Kidney capillary endothelial cell (primary cell): ENCODE measurements around the gene AK1.

Experiments used
- DNase-seq: peaks from one replicate; pipeline ENCODE4 v3.0.0-alpha.2; 2018; ENCODE audit warnings: low spot score

The AK1 gene, protein sequence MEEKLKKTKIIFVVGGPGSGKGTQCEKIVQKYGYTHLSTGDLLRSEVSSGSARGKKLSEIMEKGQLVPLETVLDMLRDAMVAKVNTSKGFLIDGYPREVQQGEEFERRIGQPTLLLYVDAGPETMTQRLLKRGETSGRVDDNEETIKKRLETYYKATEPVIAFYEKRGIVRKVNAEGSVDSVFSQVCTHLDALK

GRCh38 chr9:127877566-127877998 lies at the start of gene AK1:
Gene AK1 (minus strand): TSS chr9:127877675. CDS start chr9:127874617, 3,058 bp downstream.
- no peak for DNase-seq

DNA sequence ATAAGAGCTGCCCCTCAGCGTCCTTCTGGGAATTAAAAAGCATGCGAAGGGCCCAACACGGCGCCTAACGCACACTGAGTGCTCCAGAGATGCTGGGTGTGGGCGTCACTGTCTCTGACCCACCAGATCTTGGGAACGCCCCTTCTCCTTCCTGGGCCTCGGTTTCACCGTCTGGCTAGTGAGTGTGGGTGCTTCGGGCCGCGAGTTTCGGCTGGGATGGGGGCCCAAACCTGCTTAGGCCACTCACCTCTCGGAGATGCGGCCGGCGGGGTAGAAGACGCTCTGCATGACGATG lies 49.4 kb upstream of the AK1 start:
- no peak for DNase-seq

DNA sequence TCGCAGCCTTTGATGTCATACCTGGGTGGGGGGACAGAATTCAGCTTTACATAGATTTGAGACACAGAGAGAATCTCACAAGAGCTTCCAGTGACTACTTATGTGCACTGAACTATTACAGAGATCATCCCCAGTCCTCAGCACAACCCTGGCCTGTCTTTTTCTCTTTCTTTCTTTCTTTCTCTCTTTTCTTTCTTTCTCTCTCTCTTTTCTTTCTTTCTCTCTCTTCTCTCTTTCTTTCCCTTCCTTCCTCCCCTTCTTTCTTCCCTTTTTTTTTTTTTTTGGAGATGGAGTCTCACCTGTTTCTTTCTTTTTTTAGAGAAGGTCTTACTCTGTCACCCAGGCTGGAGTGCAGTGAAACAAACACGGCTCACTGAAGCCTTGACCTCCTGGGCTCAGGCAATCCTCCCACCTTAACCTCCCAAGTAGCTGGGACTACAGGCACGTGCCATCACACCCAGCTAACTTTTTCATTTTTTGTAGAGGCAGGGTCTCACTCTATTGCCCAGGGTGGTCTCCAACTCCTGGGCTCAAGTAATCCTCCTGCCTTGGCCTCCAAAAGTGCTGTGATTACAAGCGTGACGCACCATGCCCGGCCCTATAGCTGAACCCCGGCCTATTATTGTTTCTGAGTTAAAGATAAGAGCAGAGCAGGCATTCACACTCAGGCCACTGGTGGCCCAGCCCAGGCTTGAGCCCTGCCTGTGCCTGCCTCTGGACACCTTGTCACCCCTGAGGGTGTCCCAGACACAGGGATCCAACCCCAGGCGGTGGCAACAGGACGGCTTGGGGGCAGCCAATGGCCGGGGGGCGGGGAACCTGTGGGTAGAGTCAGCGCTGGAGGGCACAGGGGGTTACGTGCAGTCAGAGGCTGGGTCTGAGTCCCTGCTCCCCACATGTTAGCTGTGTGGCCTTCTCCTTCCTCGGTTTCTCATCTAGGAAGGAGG lies 48.8 kb upstream of the AK1 start:
- DNase-seq: no peak

DNA sequence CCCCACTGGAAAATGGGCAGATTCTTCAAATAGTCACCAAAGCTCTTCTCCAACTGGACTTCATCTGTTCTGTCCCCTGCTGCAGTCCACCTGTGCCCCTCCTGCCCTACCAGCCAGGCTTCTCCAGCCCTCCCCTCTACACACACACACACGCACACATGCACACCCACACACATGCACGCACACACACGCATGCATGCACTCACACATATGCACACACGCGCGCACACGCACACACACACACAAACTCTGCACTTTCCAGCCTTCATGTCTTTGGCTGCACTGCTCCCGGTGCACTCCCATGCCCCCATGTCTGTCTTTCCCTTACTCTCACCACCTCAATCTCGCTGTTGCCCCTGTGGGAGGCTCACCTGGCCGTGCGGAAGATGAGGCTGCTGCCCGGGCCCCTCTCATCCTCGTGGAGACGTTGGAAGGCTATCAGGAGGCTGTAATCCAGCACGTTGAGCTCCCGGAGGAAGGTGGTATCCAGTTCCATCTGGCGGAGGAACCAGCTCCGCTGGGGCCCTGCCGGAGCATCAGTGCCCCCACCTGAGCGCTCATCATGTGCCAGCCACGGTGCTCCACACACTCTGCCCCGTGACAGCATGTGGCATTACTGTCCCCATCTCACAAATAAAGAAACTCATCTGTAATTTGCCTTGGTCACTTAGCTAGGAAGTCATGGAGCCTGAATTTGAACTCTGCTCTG lies 47.4 kb upstream of the AK1 start:
- no peak for DNase-seq

DNA sequence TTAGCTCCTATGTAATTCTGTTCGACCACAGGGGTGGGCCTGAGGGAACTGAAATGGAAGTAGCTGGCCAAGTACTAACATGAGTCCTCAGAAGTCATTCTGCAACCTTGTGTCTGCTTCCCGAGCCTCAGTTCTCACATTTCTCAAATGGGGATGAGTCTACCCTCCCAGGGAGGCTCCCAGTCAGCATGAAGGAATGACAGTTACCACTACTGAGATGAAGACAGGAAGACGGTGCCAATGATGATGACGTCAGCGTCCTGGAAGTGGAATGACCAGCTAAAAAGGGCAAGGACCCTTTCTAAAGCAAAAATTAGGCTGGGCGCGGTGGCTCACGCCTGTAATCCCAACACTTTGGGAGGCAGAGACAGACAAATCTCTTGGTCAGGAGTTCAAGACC lies 46.3 kb upstream of the AK1 start:
- DNase-seq: no peak

DNA sequence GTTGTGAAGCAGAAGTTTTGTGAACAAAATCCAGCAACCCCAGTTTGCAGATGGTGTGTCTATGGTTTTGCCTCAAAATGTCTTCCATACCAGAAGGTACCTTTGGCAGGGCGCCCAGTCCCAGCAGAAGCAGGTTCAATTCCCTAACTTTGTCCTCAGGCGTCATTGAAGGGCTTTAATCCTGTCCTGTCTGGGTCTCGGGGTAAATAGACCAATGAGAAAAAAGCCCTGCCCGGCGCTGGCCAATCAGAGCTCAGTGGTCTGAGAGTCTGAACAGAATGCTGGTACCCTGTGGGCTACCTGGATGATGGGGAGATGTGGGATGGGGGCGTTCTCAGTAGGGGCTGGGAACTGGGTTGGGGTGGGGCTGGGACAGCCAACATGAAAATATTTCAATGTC lies 45.6 kb upstream of the AK1 start:
- no peak for DNase-seq

GRCh38 chr9:127921557-127922120 lies 44.2 kb upstream of the AK1 start:
- peak; percentile 77 for DNase-seq

GRCh38 chr9:127920794-127921193 lies 43.3 kb upstream of the AK1 start:
- no peak for DNase-seq

DNA sequence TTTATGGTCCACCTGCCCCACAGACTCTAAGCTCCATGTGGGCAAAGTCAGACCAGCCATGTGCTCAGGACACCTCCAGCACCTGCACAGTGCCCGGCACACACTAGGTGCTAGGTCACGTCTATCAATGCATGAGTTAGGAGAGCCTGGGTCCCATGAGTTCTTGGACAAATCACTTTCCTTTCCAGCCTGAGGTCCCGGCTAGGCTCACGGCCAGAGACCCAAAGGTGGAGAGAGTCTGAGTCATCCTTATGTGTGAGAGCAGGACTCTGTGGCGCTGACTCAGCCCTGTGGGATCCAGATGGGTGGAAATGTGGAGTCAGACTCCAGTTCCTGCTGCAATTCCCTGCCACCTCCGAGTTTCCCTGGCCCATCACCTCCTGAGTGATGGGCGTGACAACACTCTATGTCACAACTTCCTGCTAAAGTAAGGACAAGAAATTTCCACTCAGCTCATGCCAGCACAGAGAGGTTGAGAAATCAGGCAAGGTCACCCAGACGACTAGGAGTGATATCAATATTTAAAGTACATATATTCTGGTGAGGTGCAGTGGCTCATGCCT lies 41.9 kb upstream of the AK1 start:
- peak; percentile 100 for DNase-seq

DNA sequence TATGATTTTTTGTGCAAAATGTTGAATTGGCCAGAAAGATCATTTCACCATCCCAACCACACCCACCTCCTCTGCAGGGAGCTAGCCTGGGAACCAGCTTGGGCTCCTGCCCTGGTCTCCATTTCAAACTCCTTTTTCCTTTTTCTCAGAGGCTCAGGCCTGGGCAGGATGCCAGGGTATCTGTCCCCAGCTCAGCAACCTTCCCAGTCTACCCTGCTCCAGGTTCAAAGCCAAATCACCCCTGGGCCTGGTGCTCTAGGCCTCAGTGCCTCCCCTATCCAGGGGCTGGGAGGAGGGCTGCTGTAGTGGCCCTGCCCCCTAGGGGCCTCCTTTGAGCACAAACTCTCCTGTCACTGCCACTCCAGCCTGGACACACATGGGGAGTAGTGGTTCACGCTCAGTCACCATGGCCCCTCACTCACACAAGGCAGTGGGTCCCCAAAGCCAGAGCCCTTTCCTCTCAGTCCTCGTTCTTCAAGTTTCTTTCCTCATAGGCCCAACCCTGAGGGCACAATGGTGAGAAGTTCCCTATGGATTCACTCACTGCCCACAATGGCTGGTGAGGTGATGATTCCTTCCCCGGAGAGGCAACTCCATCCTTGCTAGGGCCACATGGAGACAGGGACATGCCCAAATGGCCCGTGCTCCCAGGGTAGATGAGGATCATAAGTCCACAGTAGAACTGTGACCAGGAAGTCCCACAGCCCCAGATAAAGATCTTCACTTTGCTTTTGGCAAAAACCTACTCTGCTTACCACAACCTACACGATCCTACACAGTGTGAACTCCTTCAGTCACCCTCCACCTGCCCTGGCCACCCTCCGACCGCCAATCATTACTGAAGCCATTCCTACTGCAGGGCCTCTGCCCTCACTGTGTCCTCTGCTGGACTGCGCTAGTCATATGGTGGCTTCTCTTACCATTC lies 41.0 kb upstream of the AK1 start:
- no peak for DNase-seq

- DNase-seq: no peak
These were observed 40.1 kb upstream of the AK1 start for GRCh38 chr9:127917603-127918002.

DNA sequence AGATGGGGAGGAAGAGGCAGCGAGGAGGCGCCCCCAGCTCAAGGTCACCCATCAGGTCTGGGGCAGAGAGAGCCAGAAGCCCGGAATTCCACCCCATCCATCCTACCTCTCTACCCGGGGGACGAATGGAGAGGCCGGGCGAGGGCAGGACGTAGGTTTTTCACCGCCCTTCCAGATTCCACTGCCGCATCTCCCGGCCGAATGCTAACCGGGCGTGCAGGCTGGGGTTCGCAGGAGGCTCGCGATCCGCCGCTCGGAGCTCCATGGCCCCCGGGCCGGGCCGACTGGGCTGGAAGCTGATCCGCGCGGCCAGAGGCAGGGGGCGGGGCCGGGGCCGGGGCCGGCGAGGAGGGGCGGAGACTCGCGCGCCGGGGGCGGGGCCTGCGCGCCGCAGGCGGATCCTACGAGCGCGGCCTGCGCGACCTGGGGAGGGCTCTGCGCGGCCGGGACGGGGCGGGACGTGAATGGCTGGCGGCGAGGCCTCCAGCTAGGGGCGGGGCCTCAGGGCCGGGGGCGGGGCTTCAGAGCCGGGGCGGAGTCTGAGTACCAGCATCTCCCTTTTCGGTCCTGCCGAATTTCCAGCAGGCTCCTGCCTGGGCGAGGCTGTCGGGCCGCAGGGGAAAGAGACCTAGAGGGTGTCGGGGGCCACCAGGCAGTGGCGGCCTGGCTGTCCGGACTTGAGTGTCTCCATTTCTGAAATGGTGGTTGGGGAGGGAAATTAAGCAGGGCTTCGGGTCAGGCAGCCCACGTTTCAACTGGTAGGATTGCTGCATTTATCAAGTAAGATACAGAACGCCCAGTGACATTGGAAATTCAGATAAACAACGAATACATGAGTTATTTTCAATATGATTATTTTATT lies 39.5 kb upstream of the AK1 start, which contains the start of gene ST6GALNAC4:
Gene ST6GALNAC4 (minus strand): TSS at position 322 of the 862 bp plus-strand sequence. CDS start 622 bp downstream, outside the sequence.
- DNase-seq: peak; percentile 85

DNA sequence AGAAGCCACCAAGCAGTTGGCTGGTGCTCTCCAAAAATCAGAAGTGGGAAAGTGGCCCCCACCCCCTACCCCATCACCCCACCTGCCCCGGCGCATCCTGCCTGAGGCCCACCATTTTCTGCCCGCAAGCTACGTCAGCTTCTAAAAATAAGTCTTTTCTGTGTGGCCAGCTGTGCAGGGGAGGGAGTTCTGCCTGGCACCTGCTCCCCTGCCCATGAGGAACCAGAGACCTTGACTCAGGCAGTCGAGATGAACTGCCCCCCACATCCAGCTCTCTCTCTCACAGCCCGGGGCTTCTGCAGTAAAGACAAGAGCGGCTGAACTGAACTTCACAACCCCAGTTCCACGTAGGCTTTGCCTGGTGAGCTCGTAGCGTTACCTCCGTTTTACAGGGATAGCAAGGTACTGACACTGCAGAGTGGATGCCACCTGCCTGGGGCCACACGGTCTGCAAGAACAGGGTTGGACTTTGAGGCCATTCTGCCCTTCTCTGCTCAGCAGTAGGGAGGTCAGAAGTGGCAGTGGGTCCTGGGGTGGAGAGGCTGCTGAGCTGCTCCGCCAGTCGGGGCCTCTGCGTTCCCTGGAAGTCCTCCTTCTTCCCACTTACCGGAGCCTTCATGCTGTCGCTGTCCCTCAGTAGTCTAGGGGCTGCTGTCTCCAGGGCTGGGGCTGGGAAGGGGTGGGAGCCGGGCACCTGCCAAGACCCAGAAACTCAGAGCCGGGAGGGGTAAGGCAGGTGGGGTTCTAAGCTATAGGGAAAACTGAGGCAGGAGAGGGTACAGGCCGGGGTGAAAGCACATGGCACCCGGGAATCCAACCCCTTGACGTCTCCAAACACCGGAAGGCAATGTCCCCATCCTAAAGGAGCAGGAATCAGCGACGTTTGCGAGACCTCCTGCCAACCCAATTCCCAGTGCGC lies 38.6 kb upstream of the AK1 start:
- DNase-seq: no peak

GRCh38 chr9:127915325-127915752 lies 37.9 kb upstream of the AK1 start:
- no peak for DNase-seq

GRCh38 chr9:127913682-127914081 lies 36.2 kb upstream of the AK1 start:
- DNase-seq: no peak

DNA sequence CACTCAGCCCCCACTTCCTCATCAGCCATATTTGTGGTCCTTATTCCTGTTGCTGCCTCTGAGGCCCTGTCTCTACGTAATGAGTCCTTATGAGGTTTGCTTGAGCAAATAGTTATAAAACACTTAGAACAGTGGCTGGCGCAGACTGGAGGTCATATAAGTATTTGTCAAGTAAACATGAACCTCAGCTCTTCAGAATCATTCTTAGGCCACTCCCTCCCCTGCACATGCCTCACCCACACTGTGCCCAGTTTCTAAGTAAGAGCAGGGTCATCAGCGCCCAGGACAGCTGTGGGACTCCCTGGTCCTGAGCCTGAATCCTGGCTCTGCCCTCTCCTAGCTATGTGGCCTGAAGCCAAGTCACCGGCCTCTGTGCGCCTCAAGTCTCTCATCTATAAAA lies 35.4 kb upstream of the AK1 start:
- DNase-seq: no peak

DNA sequence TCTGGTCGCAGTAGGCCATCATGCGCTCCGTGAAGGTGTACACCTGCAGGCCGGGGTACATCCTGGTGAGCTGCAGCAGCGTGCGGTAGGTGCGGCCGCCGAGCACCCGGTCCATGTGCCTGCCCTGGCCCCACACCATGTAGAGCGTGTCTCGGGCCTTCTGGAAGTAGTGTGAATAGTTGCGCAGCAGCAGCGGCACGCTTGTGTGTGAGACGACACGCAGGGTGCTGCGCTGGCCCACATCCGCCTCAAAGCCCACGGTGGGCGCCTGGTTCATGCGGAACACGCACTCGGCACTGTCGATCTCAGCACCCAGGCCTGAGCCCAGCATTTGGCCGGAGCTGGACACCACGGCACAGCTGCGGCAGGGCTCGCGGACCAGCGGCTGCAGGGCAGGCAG lies 34.8 kb upstream of the AK1 start:
- DNase-seq: no peak

GRCh38 chr9:127910613-127911205 lies 33.2 kb upstream of the AK1 start:
- no peak for DNase-seq
